HUDEP-2 (cell line): ENCODE data around the gene VASH2.
A peak's percentile ranks its signal among the peaks of the same experiment; 100 is the strongest.
"Not testable (repeated sequence)": the region's sequence is repeated elsewhere in the genome, so short reads cannot be mapped to it uniquely, and the experiment has no call there.

Source experiments
- DNase-seq, 76 experiments: peaks; one replicate each; lab custom pipeline; 2025; ENCODE audit not compliant: unreplicated experiment in 76 of 76; lab: John Stamatoyannopoulos, UW

VASH2 gene

DNA sequence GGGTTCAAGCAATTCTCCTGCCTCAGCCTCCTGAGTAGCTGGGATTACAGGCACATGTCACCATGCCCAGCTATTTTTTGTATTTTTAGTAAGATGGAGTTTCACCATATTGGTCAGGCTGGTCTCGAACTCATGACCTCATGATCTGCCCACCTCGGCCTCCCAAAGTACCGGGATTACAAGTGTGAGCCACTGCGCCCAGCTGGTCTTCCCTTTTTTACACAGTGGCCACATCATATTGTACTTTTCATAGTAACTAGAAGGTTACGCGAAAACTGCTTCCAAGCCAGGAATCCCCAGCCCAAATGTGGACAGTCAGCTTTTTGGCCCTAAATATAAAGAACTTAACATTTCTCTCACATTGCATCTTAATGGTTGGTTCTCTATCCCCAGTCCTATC lies 4.2 kb downstream of the VASH2 start:
- DNase-seq = no peak

DNA sequence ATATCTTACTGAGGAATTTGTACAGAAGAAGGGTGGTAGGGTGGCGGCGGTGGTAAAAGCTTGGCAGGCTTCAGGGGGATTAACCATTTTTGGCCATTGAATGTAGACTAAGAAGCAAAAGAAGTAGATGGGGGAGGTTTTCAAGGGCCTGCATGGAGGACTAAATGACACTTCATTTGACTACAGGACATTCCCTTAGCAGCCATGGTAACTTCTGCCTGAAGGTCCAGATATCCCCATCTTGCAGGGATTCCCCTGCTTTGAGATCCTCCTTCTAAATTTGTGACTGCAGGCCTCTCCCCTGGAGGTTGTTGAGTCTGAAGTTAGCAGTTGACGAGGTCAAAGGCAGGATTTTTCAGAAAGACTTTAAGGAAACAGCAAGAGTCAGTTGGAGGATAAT lies 4.8 kb downstream of the VASH2 start:
- no peak for DNase-seq

DNA sequence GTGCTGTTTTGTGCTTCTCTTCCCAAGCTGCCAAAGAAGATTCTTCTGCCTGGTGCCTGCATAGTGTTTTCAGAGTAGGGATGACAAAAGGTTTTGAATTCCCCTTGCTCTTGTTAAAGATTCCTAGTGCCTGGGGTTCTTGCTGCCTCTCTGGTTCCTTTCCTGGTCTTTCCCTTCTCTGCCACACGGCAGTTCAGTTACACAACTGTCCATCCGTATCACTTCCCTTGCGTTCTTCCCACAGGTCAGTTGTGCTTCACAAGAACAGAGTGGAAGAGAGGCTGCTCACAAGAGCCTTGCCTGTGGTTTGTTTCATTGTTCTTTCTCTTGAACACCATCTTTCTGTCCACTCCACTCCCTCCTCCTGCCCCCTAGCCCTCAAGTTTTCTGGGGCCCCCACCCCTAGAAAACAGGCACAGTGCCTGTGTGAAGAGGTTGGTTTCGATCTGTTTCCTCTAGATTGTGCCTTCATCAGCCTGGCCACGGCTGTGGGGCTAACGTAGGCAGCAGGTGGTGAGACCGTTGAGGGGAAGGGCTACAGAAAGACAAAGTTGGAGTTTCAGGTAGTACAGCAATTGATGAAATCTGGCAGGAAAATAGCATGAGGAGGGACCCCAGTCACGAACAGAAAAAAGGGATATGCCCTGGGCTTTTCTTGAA lies 5.8 kb downstream of the VASH2 start:
- no peak for DNase-seq

DNA sequence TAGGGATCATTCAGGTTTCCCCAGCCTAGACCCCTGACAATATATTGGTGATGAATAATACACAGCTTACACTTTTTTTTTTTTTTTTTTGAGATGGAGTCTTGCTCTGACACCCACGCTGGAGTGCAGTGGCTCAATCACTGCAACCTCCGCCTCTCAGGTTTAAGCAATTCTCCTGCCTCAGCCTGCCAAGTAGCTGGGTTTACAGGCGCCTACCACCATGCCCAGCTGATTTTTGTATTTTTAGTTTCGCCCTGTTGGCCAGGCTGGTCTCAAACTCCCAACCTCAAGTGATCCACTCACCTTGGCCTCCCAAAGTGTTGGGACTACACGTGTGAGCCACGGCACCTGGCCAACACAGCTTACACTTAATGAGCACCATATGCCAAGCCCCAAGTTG lies 7.2 kb downstream of the VASH2 start:
- DNase-seq = no peak

DNA sequence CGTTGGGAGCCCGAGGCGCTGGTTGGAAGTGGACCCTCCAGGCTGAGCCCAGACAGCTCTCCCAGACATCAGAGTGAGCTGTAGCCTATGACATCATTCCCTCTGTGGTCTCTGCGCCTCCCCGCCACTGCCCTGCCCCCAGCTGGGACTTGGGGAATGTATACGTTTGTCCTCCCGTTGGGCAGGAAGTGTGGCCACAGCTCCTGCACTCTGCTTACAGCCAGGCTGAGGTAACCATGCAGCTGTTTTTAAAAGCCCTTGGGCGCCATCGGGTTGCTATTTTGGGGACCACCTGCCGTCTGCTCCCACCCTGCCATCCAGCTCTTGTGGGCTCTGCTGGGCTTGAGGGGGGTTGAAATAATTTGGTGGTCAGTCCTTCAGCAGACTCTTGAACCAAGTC lies 7.8 kb downstream of the VASH2 start:
- DNase-seq = no peak

DNA sequence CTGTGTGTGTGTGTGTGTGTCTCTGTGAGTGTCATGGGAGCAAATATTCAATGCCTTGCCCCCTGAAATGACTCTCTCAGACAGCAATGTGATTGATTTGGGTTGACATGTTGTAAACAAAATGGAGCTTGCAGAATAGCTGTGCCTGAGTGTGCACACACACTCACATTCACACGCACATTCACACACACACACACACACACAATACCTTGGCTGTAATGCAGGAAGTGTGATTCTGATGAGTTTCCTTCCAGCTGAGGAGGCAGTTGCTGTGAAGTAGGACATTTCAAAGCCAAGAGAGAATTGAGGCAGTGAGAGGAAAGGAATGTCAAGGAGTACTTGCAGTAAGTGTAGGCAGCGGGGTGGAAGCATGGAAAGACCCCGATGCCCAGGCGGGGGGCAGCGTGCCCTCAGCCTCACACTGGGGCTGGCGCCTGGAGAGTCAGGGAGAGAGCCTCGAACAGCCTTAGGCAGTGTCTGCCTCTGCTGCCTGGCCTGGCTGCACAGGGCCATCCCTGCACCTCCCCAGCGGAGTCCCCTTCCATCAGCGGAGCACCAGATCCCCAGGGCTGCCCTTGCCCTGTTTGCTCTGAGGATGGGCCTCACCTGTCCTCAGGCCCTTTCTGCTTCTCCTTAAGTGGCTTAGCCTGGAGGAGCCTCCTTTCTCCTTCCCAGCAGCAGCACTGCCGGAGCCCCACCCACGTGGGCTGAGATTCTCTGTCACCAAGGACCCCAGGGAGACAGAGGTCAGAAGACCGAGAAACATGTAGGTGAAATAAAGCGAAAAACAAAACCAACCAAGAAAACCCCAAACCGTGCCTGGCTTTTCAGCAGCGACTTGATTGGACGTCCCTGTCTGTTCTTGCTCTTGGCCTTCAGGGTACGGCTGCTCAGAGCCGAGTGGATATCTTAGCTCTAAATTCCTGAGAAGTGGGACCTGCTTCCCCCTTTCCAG lies 9.2 kb downstream of the VASH2 start:
- no peak for DNase-seq

DNA sequence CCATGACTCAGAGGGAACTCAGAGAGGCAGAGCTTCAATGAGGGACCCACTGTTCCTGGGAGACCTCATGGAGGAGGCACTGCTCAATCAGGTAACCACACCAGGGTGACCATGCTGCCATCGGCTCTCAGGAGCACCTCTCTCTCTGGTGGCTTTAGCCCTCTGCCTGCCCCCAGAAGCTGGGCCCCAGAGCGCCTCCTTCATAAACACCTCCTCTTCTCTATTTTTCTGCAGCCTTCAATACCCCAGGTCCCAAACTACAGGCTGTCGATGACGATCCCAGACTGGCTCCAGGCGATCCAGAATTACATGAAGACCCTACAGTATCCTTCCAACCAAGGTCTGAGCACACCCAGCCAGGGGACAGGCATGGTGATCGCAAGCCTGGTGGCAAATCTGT lies 10.6 kb downstream of the VASH2 start:
- no peak for DNase-seq

DNA sequence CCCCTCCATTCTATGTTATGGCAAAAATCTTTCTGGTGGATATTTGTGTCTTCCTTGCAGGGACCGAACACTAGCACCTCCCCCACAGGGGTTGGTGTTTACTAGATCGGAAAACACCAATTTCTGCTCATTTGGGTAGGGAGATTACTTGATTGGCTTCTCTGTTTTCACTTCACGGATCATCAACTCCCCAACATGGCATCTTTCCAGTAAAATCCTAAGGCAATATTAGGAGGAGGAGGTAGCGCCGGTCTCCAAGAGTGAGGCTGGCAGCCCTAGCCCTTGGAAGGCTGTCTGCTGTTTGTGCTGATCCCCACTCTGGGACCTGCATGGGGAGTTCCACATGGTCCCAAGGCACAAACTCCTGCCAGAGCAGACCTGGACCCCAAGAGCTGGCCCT lies 12.2 kb downstream of the VASH2 start:
- no peak for DNase-seq

DNA sequence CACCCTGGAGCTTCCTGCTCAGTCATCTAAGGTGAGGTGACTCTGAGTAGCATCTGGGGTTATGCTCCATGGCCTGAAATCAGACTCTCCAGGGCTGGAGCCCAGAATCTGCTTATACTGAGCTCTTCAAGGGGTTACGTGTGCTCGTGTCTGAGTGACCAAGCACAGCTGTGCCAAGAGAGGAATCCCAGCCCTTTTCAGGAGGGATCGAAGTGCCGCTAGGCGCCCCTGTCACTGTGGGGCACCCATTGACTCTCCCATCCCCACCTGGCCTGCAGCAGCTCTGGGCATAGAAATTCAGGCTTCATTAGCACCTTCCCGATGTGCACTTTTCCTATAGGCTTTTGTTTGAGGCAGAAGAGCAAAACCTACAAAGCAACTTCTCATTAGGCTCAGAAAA lies 13.8 kb downstream of the VASH2 start:
- no peak for DNase-seq

DNA sequence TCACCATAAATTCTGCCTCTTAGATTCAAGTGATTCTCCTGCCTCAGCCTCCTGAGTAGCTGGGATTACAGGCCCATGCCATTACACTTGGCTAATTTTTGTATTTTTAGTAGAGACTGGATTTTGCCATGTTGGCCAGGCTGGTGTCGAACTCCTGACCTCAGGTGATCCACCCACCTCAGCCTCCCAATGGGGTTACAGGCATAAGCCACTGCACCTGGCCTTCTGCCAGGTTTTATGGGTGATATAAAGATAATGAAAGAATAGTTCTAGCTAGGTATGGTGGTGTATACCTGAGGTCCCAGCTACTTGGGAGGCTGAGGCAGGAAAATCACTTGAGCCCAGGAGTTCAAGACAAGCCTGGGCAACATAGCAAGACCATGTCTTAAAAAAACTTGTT lies 14.7 kb downstream of the VASH2 start:
- DNase-seq = not testable (repeated sequence)

DNA sequence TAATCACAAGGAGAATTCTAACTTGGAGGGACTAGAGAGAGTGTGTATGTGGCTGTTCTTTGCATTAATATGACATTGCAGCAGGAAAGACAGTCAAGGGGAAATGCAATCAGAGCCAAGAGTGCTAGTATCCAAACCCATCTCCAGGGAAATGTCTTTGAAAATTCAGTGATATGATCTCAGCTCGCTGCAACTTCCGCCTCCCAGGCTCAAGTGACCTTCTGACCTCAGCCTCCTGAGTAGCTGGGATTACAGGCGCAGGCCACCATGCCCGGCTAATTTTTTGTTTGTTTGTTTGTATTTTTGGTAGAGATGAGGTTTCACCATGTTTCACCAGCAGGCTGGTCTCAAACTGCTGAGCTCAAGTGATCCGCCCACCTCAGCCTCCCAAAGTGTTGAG lies 16.3 kb downstream of the VASH2 start:
- DNase-seq = no peak

DNA sequence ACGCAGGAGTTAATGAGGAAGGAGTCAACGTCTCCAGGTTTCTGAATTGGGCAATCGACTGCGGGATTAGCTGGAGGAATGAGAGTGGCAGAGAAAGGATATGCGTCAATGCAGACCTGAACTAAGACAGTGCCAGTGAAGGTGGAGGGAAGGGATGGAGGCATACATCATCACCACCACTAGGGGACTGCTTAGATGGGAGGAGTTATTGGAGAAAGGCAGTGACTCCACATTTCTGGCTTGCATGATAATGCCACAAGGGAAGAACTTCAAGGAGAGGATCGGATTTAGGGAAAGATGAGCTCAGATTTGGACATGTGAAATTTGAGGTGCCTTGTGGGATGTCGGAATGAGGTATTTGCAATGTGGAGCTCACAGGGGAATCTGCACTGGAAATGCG lies 17.5 kb downstream of the VASH2 start:
- DNase-seq = peak in 10 of 76 experiments; percentile 3 to 23 (median 18)

DNA sequence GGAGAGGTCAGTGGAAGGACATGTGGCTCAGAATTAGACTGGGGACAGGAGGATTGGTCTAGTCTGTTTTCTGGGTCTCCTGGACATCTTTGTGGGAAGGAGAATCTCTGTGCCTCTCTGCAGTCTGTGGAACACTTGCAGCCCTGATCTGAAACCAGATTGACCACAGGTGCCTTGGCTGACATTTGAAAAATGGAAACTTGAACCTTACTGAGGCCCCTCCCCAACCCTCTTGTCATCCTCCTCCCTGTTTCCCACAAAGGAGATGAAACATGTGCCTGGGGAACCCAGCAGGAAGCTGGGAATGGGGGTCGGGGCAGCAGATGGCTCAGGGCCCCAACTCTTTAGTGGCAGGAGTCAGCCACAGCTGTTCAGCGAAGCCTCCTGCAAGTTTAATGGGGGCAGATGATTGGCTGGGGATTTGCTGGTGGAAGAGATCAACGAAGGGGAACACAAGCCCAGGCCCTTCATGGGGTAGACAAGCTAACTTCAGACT lies 18.1 kb downstream of the VASH2 start:
- DNase-seq = no peak

DNA sequence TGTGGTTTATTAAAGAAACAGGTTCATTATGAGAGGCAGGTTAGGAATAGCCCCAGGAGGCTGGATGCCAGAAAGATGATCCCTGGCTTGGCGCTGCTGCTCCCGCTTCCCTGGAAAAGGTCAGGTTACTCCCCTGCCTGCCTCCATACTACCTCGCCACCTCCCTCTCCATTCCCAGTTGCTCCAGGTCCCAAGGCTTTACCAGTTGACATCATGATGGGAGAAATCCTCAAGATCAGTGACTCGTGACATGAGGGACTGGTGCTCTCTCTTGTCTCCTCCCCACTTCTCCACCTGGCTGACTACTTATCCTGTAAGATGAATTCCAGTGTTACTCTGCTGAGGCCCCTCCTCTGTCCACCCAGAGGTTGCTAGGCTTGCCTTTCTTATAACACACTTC lies 19.7 kb downstream of the VASH2 start:
- DNase-seq = no peak

DNA sequence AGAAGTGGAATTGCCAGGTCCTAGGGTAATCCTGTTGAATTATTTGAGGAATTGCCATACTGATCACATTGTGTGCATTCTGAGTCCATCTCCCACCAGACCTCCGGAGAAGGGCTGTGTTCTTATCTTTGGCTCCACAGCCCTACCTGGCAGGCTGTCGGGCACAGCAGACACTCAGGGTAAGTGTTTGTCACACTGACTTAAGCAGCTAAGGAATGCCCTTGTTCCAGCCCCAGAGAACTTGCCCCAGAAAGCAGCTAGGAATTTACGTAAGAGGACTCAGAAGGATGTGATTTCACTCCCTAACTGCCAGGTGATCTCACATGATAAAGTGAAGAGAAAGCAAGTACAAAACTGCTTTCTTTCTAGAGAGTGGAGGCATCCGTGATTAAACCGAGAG lies 21.0 kb downstream of the VASH2 start:
- no peak for DNase-seq

DNA sequence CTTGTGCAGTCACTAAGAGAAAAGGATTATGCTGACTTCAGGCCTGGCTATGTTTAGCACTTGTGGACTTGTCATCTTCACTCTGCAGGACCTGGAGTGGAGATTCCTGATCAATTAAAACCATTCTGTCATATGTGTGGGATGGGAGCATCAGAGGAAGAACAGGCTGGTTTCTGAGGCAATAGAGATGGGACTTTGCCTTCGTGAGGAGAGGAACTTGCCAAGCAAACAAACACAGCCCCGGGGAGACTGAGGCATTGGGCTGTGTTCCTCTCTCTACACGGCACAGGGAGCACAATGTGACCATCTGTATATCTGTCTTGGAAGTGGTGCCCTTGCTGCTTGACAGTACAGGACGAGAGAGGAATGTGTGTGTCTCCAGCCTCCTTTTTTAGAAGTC lies 23.1 kb downstream of the VASH2 start:
- no peak for DNase-seq

DNA sequence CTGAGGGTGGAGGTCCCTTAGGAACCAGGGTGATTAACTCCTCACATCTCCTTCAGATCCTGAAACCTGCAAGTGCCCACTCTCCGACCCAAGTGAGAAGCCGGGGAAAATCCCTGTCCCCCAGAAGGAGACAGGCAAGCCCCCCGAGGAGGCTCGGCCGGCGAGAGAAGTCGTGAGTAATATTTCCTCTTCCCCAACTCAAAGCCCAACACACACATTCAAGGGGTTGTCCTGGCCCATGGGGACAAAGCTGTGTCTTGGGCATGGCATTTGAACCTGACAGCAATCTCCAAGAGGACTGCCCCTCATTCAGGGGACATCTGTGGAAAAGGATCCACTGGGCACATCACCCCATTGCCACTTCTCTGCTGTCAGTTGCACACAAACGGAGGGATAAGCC lies 23.6 kb downstream of the VASH2 start:
- DNase-seq = no peak

DNA sequence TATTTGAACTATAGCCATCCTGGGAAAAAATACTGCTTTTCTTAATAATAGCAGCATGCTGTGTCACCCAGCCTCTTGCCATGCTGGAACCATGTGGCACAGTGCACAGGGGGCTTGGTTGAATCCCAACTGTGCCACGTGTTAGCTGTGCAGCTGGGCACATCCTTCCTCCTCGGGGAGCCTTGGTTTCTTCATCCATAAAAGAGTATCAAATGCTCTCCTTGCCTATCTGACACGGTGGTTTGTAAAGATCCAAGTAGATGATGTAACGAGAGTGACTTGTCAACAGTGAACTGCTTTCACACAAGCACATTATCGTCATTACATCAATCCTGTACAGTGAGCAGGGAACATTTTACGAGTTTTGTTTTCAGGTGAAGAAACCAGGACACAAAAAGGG lies 24.4 kb downstream of the VASH2 start:
- DNase-seq = no peak

DNA sequence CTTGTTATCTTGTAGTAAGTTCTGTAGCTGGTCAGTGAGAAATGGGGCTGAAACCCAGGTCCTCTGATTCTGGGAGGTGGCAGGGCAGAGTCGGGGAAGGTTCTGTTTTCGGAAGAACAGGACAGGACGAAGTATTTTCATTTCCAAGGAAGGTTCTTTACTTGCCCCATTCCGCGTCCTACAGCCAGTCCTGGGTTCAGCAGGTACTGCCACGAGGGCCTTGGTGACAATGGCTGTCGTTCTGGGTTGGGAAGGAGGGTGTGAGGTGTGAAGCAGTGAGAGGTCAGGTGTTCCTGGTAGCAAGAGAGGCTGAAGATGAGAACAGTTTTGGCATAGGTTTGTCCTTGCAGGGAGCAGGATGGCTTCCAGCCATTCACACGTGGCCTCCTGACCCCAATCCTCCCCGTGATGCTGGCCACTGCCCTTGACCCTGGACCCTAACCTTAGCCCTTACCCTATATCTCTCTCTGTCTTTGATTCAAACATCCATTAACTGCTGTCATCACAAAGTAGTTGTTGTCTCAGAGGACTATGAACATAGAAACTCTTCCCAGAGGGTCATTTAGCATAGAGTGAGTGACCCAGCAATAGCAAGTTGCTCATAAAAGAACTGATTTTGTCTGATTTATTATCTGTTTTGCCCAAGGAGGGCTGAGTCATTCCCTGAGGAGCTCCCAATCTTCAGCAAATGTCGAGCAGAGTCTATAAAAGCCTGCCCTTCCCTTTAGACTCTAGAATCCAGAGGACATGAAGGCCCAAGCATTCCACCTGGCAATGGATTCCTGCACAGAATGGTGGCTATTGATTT lies 25.0 kb downstream of the VASH2 start:
- DNase-seq = no peak

DNA sequence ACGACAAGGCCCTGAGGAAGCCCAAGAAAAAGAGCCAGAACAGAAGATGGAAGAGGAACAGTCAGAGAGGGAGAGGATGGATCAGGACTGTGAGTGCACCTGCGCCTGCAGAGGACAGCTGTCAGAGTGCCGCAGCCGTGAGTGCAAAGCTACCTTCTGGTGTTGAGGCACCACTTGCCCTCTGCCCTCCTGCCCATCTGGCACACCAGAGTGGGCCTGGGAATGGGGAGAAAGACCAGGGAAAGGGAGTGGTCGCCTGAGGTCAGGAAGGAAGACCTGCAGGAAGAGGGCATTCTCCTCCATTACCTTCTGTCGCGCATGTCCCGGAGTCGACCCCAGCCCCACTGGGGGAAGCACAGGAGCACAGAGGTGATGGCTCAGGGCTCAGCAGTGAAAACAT lies 26.2 kb downstream of the VASH2 start:
- DNase-seq = no peak
